ENCODE measurements around the gene CAPN5.
A peak's percentile ranks its signal among the peaks of the same experiment; 100 is the strongest.

The CAPN5 gene

GRCh38 chr11:77068457-77069335, 1.9 kb downstream of the CAPN5 start:
- DNase-seq, result no peak

GRCh38 chr11:77069336-77069968, 2.7 kb downstream of the CAPN5 start:
- DNase-seq, result no peak

GRCh38 chr11:77069969-77070582, 3.3 kb downstream of the CAPN5 start:
- DNase-seq, result no peak

GRCh38 chr11:77071077-77071476, 4.3 kb downstream of the CAPN5 start:
- no peak for DNase-seq

- no peak for DNase-seq
Measured at GRCh38 chr11:77071671-77072605, 5.2 kb downstream of the CAPN5 start.

- DNase-seq, result no peak
Measured at GRCh38 chr11:77072851-77073327, 6.1 kb downstream of the CAPN5 start.

- no peak for DNase-seq
Measured at GRCh38 chr11:77073328-77074001, 6.7 kb downstream of the CAPN5 start.

- DNase-seq, result no peak
Measured at GRCh38 chr11:77074205-77074604, 7.4 kb downstream of the CAPN5 start.

GRCh38 chr11:77074626-77075221, 8.0 kb downstream of the CAPN5 start:
- no peak for DNase-seq

- DNase-seq, result no peak
Measured at GRCh38 chr11:77075425-77075905, 8.7 kb downstream of the CAPN5 start.

- DNase-seq, result no peak
Measured at GRCh38 chr11:77079666-77080065, 12.9 kb downstream of the CAPN5 start.

- DNase-seq, result no peak
Measured at GRCh38 chr11:77080643-77081210, 14.0 kb downstream of the CAPN5 start.

- DNase-seq, result no peak
Measured at GRCh38 chr11:77081381-77081851, 14.6 kb downstream of the CAPN5 start.

- DNase-seq, result no peak
Measured at GRCh38 chr11:77081976-77082836, 15.4 kb downstream of the CAPN5 start.

GRCh38 chr11:77082838-77083565, 16.2 kb downstream of the CAPN5 start:
- peak; percentile 45 for DNase-seq

GRCh38 chr11:77083566-77084245, 16.9 kb downstream of the CAPN5 start:
- no peak for DNase-seq

- no peak for DNase-seq
Measured at GRCh38 chr11:77084581-77085191, 17.9 kb downstream of the CAPN5 start.

GRCh38 chr11:77085652-77086051, 18.9 kb downstream of the CAPN5 start:
- no peak for DNase-seq

Data from activated CD4-positive, CD25-positive, alpha-beta regulatory T cell treated with anti-CD3 and anti-CD28 coated beads, Interleukin-2, amount 50 U/mL, for 72 hours (primary cell).